H9 (cell line): ENCODE results near the gene FAM162A. TPM values are rescaled to one million over a fixed set of nuclear protein-coding genes. Genes with fewer than 3 reads are reported as not detected.

Source experiments
- DNase-seq: peaks from one replicate; pipeline ENCODE4 v3.0.0-alpha.2; 2017
- H2AFZ ChIP-seq: one replicate; pipeline ENCODE4 v1.6.1; 2013; ENCODE audit warnings: mild to moderate bottlenecking, low read length, control low read depth, moderate library complexity
- H2AK5ac ChIP-seq: 2 replicates; pipeline ENCODE4 v1.6.1; 2013; ENCODE audit warnings: low read length, control low read depth, mixed read lengths; ENCODE audit not compliant: insufficient read length
- H2BK120ac ChIP-seq: one replicate; pipeline ENCODE4 v1.6.1; 2013; ENCODE audit warnings: low read depth, mild to moderate bottlenecking, low read length, control low read depth, inconsistent platforms; ENCODE audit not compliant: poor library complexity, severe bottlenecking
- H2BK12ac ChIP-seq: 2 replicates; pipeline ENCODE4 v1.6.1; 2013; ENCODE audit warnings: low read length, control low read depth, mixed read lengths, low read depth; ENCODE audit not compliant: insufficient read length
- H2BK15ac ChIP-seq: 2 replicates; pipeline ENCODE4 v1.6.1; 2013; ENCODE audit warnings: low read depth, low read length, control low read depth
- H2BK20ac ChIP-seq: one replicate; pipeline ENCODE4 v1.6.1; 2013; ENCODE audit warnings: low read depth, mild to moderate bottlenecking, low read length, control low read depth, inconsistent platforms; ENCODE audit not compliant: poor library complexity, severe bottlenecking
- H2BK5ac ChIP-seq: 2 replicates; pipeline ENCODE4 v1.6.1; 2013; ENCODE audit warnings: low read length, control low read depth, mixed read lengths; ENCODE audit not compliant: insufficient read length
- H3K14ac ChIP-seq: 2 replicates; pipeline ENCODE4 v1.6.1; 2013; ENCODE audit warnings: low read length, control low read depth; ENCODE audit not compliant: insufficient read depth
- H3K18ac ChIP-seq: 2 replicates; pipeline ENCODE4 v1.6.1; 2013; ENCODE audit warnings: low read depth, mild to moderate bottlenecking, mixed read lengths, low read length, control low read depth; ENCODE audit not compliant: insufficient read length
- H3K23ac ChIP-seq: 2 replicates; pipeline ENCODE4 v1.6.1; 2013; ENCODE audit warnings: low read length, control low read depth, mixed read lengths, low read depth; ENCODE audit not compliant: insufficient read length
- H3K23me2 ChIP-seq: 2 replicates; pipeline ENCODE4 v1.6.1; 2013; ENCODE audit warnings: low read depth, mild to moderate bottlenecking, mixed read lengths, low read length, control low read depth; ENCODE audit not compliant: insufficient read length, poor library complexity, severe bottlenecking
- H3K27ac ChIP-seq: 2 replicates; pipeline ENCODE4 v1.5.1; 2013; ENCODE audit warnings: low read length, control low read depth, mixed read lengths, low read depth; ENCODE audit not compliant: insufficient read length
- H3K27me3 ChIP-seq: 2 replicates; pipeline ENCODE4 v1.6.1; 2013; ENCODE audit warnings: low read length, control low read depth, inconsistent platforms; ENCODE audit not compliant: insufficient read depth
- H3K4ac ChIP-seq: 2 replicates; pipeline ENCODE4 v1.6.1; 2013; ENCODE audit warnings: low read depth, mild to moderate bottlenecking, control low read depth, inconsistent platforms, low read length, moderate library complexity
- H3K4me1 ChIP-seq: 2 replicates; pipeline ENCODE4 v1.6.1; 2013; ENCODE audit warnings: low read length, control low read depth, inconsistent platforms; ENCODE audit not compliant: insufficient read depth
- H3K4me2 ChIP-seq: 2 replicates; pipeline ENCODE4 v1.6.1; 2013; ENCODE audit warnings: low read length, control low read depth, mixed read lengths; ENCODE audit not compliant: insufficient read length, insufficient read depth
- H3K56ac ChIP-seq: 2 replicates; pipeline ENCODE4 v1.6.1; 2013; ENCODE audit warnings: low read depth, mild to moderate bottlenecking, mixed read lengths, low read length, control low read depth; ENCODE audit not compliant: insufficient read length
- H3K79me1 ChIP-seq: 2 replicates; pipeline ENCODE4 v1.6.1; 2013; ENCODE audit warnings: low read depth, mild to moderate bottlenecking, moderate library complexity, low read length, control low read depth, inconsistent platforms; ENCODE audit not compliant: insufficient read depth, poor library complexity, severe bottlenecking
- H3K79me2 ChIP-seq: 2 replicates; pipeline ENCODE4 v1.6.1; 2013; ENCODE audit warnings: low read length, control low read depth, inconsistent platforms; ENCODE audit not compliant: insufficient read depth
- H3K9ac ChIP-seq: 2 replicates; pipeline ENCODE4 v1.6.1; 2013; ENCODE audit warnings: low read length, control low read depth, mixed read lengths; ENCODE audit not compliant: insufficient read length; ENCODE audit errors: extremely low read depth
- H3K9me3 ChIP-seq: one replicate; pipeline ENCODE4 v1.6.1; 2013; ENCODE audit warnings: low read depth, low read length, inconsistent platforms; ENCODE audit not compliant: control insufficient read depth
- H3T11ph ChIP-seq: one replicate; pipeline ENCODE4 v1.6.1; 2013; ENCODE audit warnings: mild to moderate bottlenecking, low read length, control low read depth, inconsistent platforms
- H4K20me1 ChIP-seq: one replicate; pipeline ENCODE4 v1.6.1; 2013; ENCODE audit not compliant: control insufficient read depth, insufficient read length, insufficient read depth
- H4K5ac ChIP-seq: 2 replicates; pipeline ENCODE4 v1.6.1; 2013; ENCODE audit warnings: low read depth, mild to moderate bottlenecking, mixed read lengths, low read length, control low read depth; ENCODE audit not compliant: insufficient read length
- H4K8ac ChIP-seq: replicated peaks from 2 replicates; pipeline ENCODE4 v1.6.1; 2013; ENCODE audit warnings: low read length, control low read depth, mixed read lengths, low read depth; ENCODE audit not compliant: insufficient read length
- H4K91ac ChIP-seq: 2 replicates; pipeline ENCODE4 v1.6.1; 2013; ENCODE audit warnings: low read depth, mild to moderate bottlenecking, moderate library complexity, mixed read lengths, low read length, control low read depth; ENCODE audit not compliant: insufficient read length
- H3K27ac Mint-ChIP-seq, 3 experiments: 2 replicates in 2 of 3; 3 replicates in 1 of 3; pipeline ENCODE4 v1.8.0; 2020 to 2021; ENCODE audit warnings: mixed read lengths in 3 of 3, mild to moderate bottlenecking in 1 of 3, moderate library complexity in 1 of 3
- H3K27me3 Mint-ChIP-seq: 2 replicates; pipeline ENCODE4 v1.8.0; 2021; ENCODE audit warnings: low read depth, mild to moderate bottlenecking, moderate library complexity, mixed read lengths
- H3K36me3 Mint-ChIP-seq, 3 experiments: 2 replicates in 2 of 3; 3 replicates in 1 of 3; pipeline ENCODE4 v1.8.0; 2020 to 2021; ENCODE audit warnings: low read depth in 3 of 3, mixed read lengths in 3 of 3; ENCODE audit not compliant: insufficient read depth in 1 of 3
- H3K4me1 Mint-ChIP-seq, 2 experiments: 2 replicates each; pipeline ENCODE4 v1.8.0; 2020; ENCODE audit warnings: mixed read lengths in 2 of 2
- H3K4me3 Mint-ChIP-seq, 2 experiments: 2 replicates in 1 of 2; 3 replicates in 1 of 2; pipeline ENCODE4 v1.8.0; 2020 to 2021; ENCODE audit warnings: mild to moderate bottlenecking in 2 of 2, mixed read lengths in 2 of 2, moderate library complexity in 1 of 2
- H3K9me3 Mint-ChIP-seq, 2 experiments: 2 replicates in 1 of 2; 3 replicates in 1 of 2; pipeline ENCODE4 v1.8.0; 2020; ENCODE audit warnings: mild to moderate bottlenecking in 2 of 2, mixed read lengths in 2 of 2, moderate library complexity in 1 of 2
- CTCF ChIP-seq: fragments of 200-600 bp; sonication (generic); conservative IDR thresholded peaks from 3 replicates; pipeline ENCODE4 v1.8.0; 2021; ENCODE audit warnings: antibody characterized with exemption, mild to moderate bottlenecking
- WGBS: extraction: QIAGEN DNeasy Blood & Tissue Kit; methylation state at CpG from one replicate; pipeline ENCODE4 v1.1.7; 2013; ENCODE audit warnings: missing lambda C conversion rate, low lambda C conversion rate, mixed read lengths; ENCODE audit not compliant: insufficient read length; ENCODE audit errors: extremely low coverage; 5-methylcytosine and 5-hydroxymethylcytosine counted together
- total RNA-seq: library from RNA; stranded (reverse); gene quantifications from 2 replicates; pipeline ENCODE4 v1.2.1, GENCODE V29; 2021

The FAM162A gene
- total RNA-seq, 1 experiment from 2014 or later, result 78.5 TPM

- no peak overlapping the region for H3K23ac ChIP-seq
- peaks cover 16 to 18% of the 10 kb centered on the region in 2 experiments for H3K4me1 Mint-ChIP-seq
- H3K4me1 ChIP-seq, result no peaks in the 10 kb centered on the region
- H3K9ac ChIP-seq, result peak overlapping the region; percentile 84
- H3K18ac ChIP-seq, result no peak overlapping the region
- peaks cover 8% of the 10 kb centered on the region for H3K23me2 ChIP-seq
- TF ChIP-seq CTCF, result no peak
- peak overlapping the region; percentile 59 for H3K4me2 ChIP-seq
- no peak overlapping the region for H2AK5ac ChIP-seq
- no peaks in the 10 kb centered on the region; the same call in 1 of the 2 replicates for H3K27me3 Mint-ChIP-seq
- no peak for DNase-seq
- H2BK20ac ChIP-seq, result no peak overlapping the region
- H3K4ac ChIP-seq, result no peak overlapping the region
- H2BK15ac ChIP-seq, result no peak overlapping the region
- H4K8ac ChIP-seq, result no peak overlapping the region
- H3K27ac Mint-ChIP-seq, result peak overlapping the region; percentile 97 to 99 (median 99); a peak in 6 of 7 replicates
- H3K36me3 Mint-ChIP-seq, result peaks cover 0 to 6% (median 4%) of the 10 kb centered on the region in 3 experiments; a peak in 5 of 7 replicates
- no peaks in the 10 kb centered on the region for H3K79me2 ChIP-seq
- H3K14ac ChIP-seq, result no peak overlapping the region
- no peaks in the 10 kb centered on the region; a peak in 1 of 5 replicates for H3K9me3 Mint-ChIP-seq
- no peak overlapping the region for H3K27ac ChIP-seq
- no peak overlapping the region for H2BK5ac ChIP-seq
- no peaks in the 10 kb centered on the region for H3K79me1 ChIP-seq
- H3K56ac ChIP-seq, result no peak overlapping the region
- H4K20me1 ChIP-seq, result no peaks in the 10 kb centered on the region
- H3K9me3 ChIP-seq, result no peaks in the 10 kb centered on the region
- no peak overlapping the region for H2AFZ ChIP-seq
- no peak overlapping the region for H4K91ac ChIP-seq
- no peak overlapping the region for H2BK12ac ChIP-seq
- H2BK120ac ChIP-seq, result no peak overlapping the region
- H4K5ac ChIP-seq, result peak overlapping the region; percentile 8
- WGBS, result no CpG with 5 or more reads among the region's 14 CpGs
- H3K4me3 Mint-ChIP-seq, result peak overlapping the region; percentile 96 to 98
- H3K27me3 ChIP-seq, result no peaks in the 10 kb centered on the region
- H3T11ph ChIP-seq, result no peak overlapping the region
Observed at GRCh38 chr3:122416966-122417365, 33.0 kb downstream of the FAM162A start.
